MM.1S (cell line): ENCODE results near the gene PTS.

Experiments used
- CTCF ChIP-seq: fragments of 300-600 bp; sonication (generic); IDR thresholded peaks from 2 replicates; pipeline ENCODE4 v1.5.1; 2016; ENCODE audit warnings: antibody characterized with exemption, low read length, mixed read lengths
- EZH2 ChIP-seq: fragments of 300-600 bp; sonication (generic); optimal IDR thresholded peaks from 2 replicates; pipeline ENCODE3; 2017; ENCODE audit warnings: low read depth, mild to moderate bottlenecking, antibody characterized with exemption, low read length, mixed read lengths
- EZH2phosphoT487 ChIP-seq: fragments of 300-600 bp; sonication (generic); IDR thresholded peaks from 2 replicates; pipeline ENCODE4 v1.6.1; 2018; ENCODE audit warnings: antibody characterized with exemption, low read length

GRCh38 chr11:112221274-112221835 lies 4.9 kb upstream of the PTS start:
- no peak for TF ChIP-seq CTCF
- no peak for TF ChIP-seq EZH2
- TF ChIP-seq EZH2phosphoT487: no peak
